H4 (cell line): Measurements from ENCODE around the gene CCDC106. TPM values are rescaled to one million over a fixed set of nuclear protein-coding genes. Genes with fewer than 3 reads are reported as not detected.

ENCODE experiments used
- DNase-seq: peaks from one replicate; pipeline ENCODE4 v3.0.0-alpha.2; 2015; ENCODE audit warnings: low spot score
- total RNA-seq: library from RNA; depleted of rRNA; stranded (reverse); fragments of >200 nt; shearing (Covaris generic); gene quantifications from 2 replicates; pipeline ENCODE4 v1.2.3, GENCODE V29; 2014

The CCDC106 gene
- total RNA-seq, 1 experiment from 2014 or later, result 2.4 TPM

- no peak for DNase-seq
Observed at GRCh38 chr19:55650602-55651230, 2.7 kb downstream of the CCDC106 start.

GRCh38 chr19:55651236-55651635 lies 3.2 kb downstream of the CCDC106 start:
- DNase-seq, result no peak

GRCh38 chr19:55652311-55653128 lies 4.5 kb downstream of the CCDC106 start:
- no peak for DNase-seq

- peak; percentile 100 for DNase-seq
Observed at GRCh38 chr19:55653651-55654322, 5.8 kb downstream of the CCDC106 start.

- DNase-seq, result peak; percentile 100
Observed at GRCh38 chr19:55654323-55654867, 6.4 kb downstream of the CCDC106 start.

- DNase-seq, result peak; percentile 94
Observed at GRCh38 chr19:55654868-55655647, 7.0 kb downstream of the CCDC106 start, which contains the start of gene U2AF2. Gene U2AF2, plus strand, starts transcription at chr19:55655035. Its CDS starts 70 bp downstream, at chr19:55655105.

- DNase-seq, result no peak
Observed at GRCh38 chr19:55655648-55656040, 7.6 kb downstream of the CCDC106 start.

GRCh38 chr19:55656552-55656951 lies 8.5 kb downstream of the CCDC106 start:
- no peak for DNase-seq

GRCh38 chr19:55656988-55657747 lies 9.2 kb downstream of the CCDC106 start:
- no peak for DNase-seq

GRCh38 chr19:55658846-55659459 lies 10.9 kb downstream of the CCDC106 start:
- DNase-seq, result no peak

GRCh38 chr19:55659822-55660221 lies 11.8 kb downstream of the CCDC106 start:
- no peak for DNase-seq

GRCh38 chr19:55660404-55660803 lies 12.4 kb downstream of the CCDC106 start:
- DNase-seq, result no peak

GRCh38 chr19:55660991-55661390 lies 13.0 kb downstream of the CCDC106 start:
- DNase-seq, result no peak

GRCh38 chr19:55661826-55662225 lies 13.8 kb downstream of the CCDC106 start:
- DNase-seq, result no peak

- no peak for DNase-seq
Observed at GRCh38 chr19:55663846-55664536, 16.0 kb downstream of the CCDC106 start.

GRCh38 chr19:55666343-55667005 lies 18.5 kb downstream of the CCDC106 start:
- no peak for DNase-seq

- no peak for DNase-seq
Observed at GRCh38 chr19:55667006-55667381, 19.0 kb downstream of the CCDC106 start.

- no peak for DNase-seq
Observed at GRCh38 chr19:55667511-55667910, 19.5 kb downstream of the CCDC106 start.

GRCh38 chr19:55667958-55668357 lies 19.9 kb downstream of the CCDC106 start:
- no peak for DNase-seq
